Measurements from ENCODE around the gene FRAS1.

FRAS1 gene

GRCh38 chr4:78033861-78034260 lies 23.3 kb upstream of the FRAS1 start:
- in situ Hi-C loops (cut with MboI; ENCODE audit: low sequenced_read_pairs, unreplicated experiment) = no loop called here
- DNase-seq (ENCODE audit: low spot score) = no peak
- TF ChIP-seq, protein P1, sequence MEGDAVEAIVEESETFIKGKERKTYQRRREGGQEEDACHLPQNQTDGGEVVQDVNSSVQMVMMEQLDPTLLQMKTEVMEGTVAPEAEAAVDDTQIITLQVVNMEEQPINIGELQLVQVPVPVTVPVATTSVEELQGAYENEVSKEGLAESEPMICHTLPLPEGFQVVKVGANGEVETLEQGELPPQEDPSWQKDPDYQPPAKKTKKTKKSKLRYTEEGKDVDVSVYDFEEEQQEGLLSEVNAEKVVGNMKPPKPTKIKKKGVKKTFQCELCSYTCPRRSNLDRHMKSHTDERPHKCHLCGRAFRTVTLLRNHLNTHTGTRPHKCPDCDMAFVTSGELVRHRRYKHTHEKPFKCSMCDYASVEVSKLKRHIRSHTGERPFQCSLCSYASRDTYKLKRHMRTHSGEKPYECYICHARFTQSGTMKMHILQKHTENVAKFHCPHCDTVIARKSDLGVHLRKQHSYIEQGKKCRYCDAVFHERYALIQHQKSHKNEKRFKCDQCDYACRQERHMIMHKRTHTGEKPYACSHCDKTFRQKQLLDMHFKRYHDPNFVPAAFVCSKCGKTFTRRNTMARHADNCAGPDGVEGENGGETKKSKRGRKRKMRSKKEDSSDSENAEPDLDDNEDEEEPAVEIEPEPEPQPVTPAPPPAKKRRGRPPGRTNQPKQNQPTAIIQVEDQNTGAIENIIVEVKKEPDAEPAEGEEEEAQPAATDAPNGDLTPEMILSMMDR (IDR thresholded peaks at IDR 0.05; ENCODE audit: borderline replicate concordance, control extremely low read depth, extremely low read depth, insufficient read depth, missing control alignments) = no peak

GRCh38 chr4:78038704-78039103 lies 18.4 kb upstream of the FRAS1 start:
- TF ChIP-seq, protein P1 (IDR thresholded peaks at IDR 0.05; ENCODE audit: borderline replicate concordance, control extremely low read depth, extremely low read depth, insufficient read depth, missing control alignments) = no peak
- in situ Hi-C loops (cut with MboI; ENCODE audit: low sequenced_read_pairs, unreplicated experiment) = no loop called here
- no peak for DNase-seq (ENCODE audit: low spot score)

GRCh38 chr4:78039678-78040077 lies 17.4 kb upstream of the FRAS1 start:
- in situ Hi-C loops (cut with MboI; ENCODE audit: low sequenced_read_pairs, unreplicated experiment) = no loop called here
- no peak for DNase-seq (ENCODE audit: low spot score)
- TF ChIP-seq, protein P1 (IDR thresholded peaks at IDR 0.05; ENCODE audit: borderline replicate concordance, control extremely low read depth, extremely low read depth, insufficient read depth, missing control alignments) = no peak

DNA sequence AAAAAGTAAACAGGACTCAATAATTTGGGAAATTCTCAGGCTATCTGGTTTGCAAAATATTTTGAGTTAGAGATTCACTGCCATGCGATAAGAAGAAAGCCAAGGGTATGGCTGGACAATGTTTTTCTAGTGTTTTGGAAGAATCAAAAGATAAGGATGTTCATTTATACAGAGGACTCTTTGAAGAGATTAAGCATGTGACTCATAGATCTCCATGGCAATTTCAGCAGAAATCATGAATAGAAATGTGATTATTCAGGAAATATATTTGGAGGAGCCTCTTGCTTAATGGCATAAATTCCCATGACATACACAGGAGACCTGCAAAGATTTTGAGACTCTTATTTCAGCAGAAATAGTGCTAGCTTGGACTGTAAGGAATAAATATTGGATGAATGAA lies 16.7 kb upstream of the FRAS1 start:
- in situ Hi-C loops (cut with MboI; ENCODE audit: low sequenced_read_pairs, unreplicated experiment) = no loop called here
- DNase-seq (ENCODE audit: low spot score) = no peak
- TF ChIP-seq, protein P1 (IDR thresholded peaks at IDR 0.05; ENCODE audit: borderline replicate concordance, control extremely low read depth, extremely low read depth, insufficient read depth, missing control alignments) = no peak

- TF ChIP-seq, protein P1 (IDR thresholded peaks at IDR 0.05; ENCODE audit: borderline replicate concordance, control extremely low read depth, extremely low read depth, insufficient read depth, missing control alignments) = no peak
- in situ Hi-C loops (cut with MboI; ENCODE audit: low sequenced_read_pairs, unreplicated experiment) = no loop called here
- DNase-seq (ENCODE audit: low spot score) = no peak
These were observed 9.8 kb upstream of the FRAS1 start for GRCh38 chr4:78047366-78047765.

- DNase-seq (ENCODE audit: low spot score) = peak; percentile 73
- TF ChIP-seq, protein P1 (IDR thresholded peaks at IDR 0.05; ENCODE audit: borderline replicate concordance, control extremely low read depth, extremely low read depth, insufficient read depth, missing control alignments) = no peak
- in situ Hi-C loops (cut with MboI; ENCODE audit: low sequenced_read_pairs, unreplicated experiment) = no loop called here
These were observed 626 bp upstream of the FRAS1 start for GRCh38 chr4:78056265-78057129.

Data from GM13976 (cell line).